K562 (cell line): ENCODE measurements around the gene FMC1. TPM values are rescaled to one million over a fixed set of nuclear protein-coding genes. Genes with fewer than 3 reads are reported as not detected.

Experiments
- GABPA ChIP-seq: fragments of 200-800 bp; sonication (Bioruptor generic); conservative IDR thresholded peaks from 2 replicates; pipeline ENCODE4 v1.6.1; 2016; ENCODE audit warnings: low read depth, missing genetic modification characterization, missing compliant biosample characterization
- HNRNPLL ChIP-seq: fragments of 200-400 bp; formaldehyde crosslinking; IDR thresholded peaks from 2 replicates; pipeline ENCODE4 v1.6.1; 2017; ENCODE audit warnings: low read length, low read depth, mild to moderate bottlenecking; ENCODE audit not compliant: poor library complexity, severe bottlenecking
- LARP7 ChIP-seq: fragments of 450-650 bp; IDR thresholded peaks from 2 replicates; pipeline ENCODE4 v1.6.1; 2016
- MCM7 ChIP-seq, 2 experiments: fragments of 450-650 bp; IDR thresholded peaks; 2 replicates each; pipeline ENCODE4 v1.6.1; 2016 to 2018
- NR2C2 ChIP-seq, 2 experiments: fragments of 200-800 bp in 1 of 2; sonication (Bioruptor generic) in 1 of 2; sonication (generic) in 1 of 2; formaldehyde crosslinking in 1 of 2; IDR thresholded peaks; 2 replicates each; pipeline versions ENCODE4 v1.6.1 to v1.8.0; 2016 to 2022; ENCODE audit warnings: mild to moderate bottlenecking in 1 of 2, missing compliant biosample characterization in 1 of 2, missing genetic modification characterization in 1 of 2, missing genetic modification reagents in 1 of 2
- NR4A1 ChIP-seq, 2 experiments: fragments of 250-450 bp in 1 of 2; fragments of 450-650 bp in 1 of 2; sonication (Bioruptor Pico) in 1 of 2; IDR thresholded peaks; 2 replicates each; pipeline versions ENCODE4 v1.4.0 to v1.6.1; 2016 to 2020; ENCODE audit warnings: mild to moderate bottlenecking in 2 of 2, missing compliant biosample characterization in 1 of 2, missing genetic modification characterization in 1 of 2, moderate library complexity in 1 of 2
- PTRF ChIP-seq: fragments of 450-650 bp; IDR thresholded peaks from 2 replicates; pipeline ENCODE4 v1.6.1; 2016; ENCODE audit warnings: mild to moderate bottlenecking, missing genetic modification characterization, missing compliant biosample characterization
- RAD21 ChIP-seq, 2 experiments: fragments of 250-450 bp in 1 of 2; fragments of 450-650 bp in 1 of 2; sonication (Bioruptor Pico) in 1 of 2; formaldehyde crosslinking in 1 of 2; IDR thresholded peaks in 1 of 2; conservative IDR thresholded peaks in 1 of 2; 2 replicates each; pipeline versions ENCODE4 v1.4.0 to v1.8.0; 2020 to 2022; ENCODE audit warnings: mild to moderate bottlenecking in 2 of 2, moderate library complexity in 1 of 2
- SIRT6 ChIP-seq: IDR thresholded peaks from one replicate; pipeline ENCODE4 v1.6.1; 2012; ENCODE audit warnings: low read depth, mild to moderate bottlenecking, control low read depth, inconsistent platforms, low read length, moderate library complexity
- SMARCC2 ChIP-seq: fragments of 450-650 bp; IDR thresholded peaks from 2 replicates; pipeline ENCODE4 v1.6.1; 2017; ENCODE audit warnings: antibody characterized with exemption, moderate library complexity, mild to moderate bottlenecking, low read depth
- TBP ChIP-seq: optimal IDR thresholded peaks from 2 replicates; pipeline ENCODE3; 2011; ENCODE audit warnings: low read depth, low read length, improper control_type of control experiment
- TCF3 ChIP-seq: sonication (generic); formaldehyde crosslinking; IDR thresholded peaks from 2 replicates; pipeline ENCODE4 v1.4.0; 2020; ENCODE audit warnings: mild to moderate bottlenecking, missing genetic modification reagents
- XRCC5 ChIP-seq: fragments of 200-400 bp; formaldehyde crosslinking; IDR thresholded peaks from 2 replicates; pipeline ENCODE4 v1.6.1; 2017; ENCODE audit warnings: low read depth, mild to moderate bottlenecking, low read length
- ZBED1 ChIP-seq: IDR thresholded peaks from 2 replicates; pipeline ENCODE4 v1.6.1; 2014
- ZNF140 ChIP-seq: fragments of 250-450 bp; sonication (Bioruptor Pico); IDR thresholded peaks from 2 replicates; pipeline ENCODE4 v1.8.0; 2021; ENCODE audit warnings: moderate library complexity, mild to moderate bottlenecking, inconsistent platforms
- ZNF212 ChIP-seq: fragments of 450-650 bp; formaldehyde crosslinking; IDR thresholded peaks from 2 replicates; pipeline ENCODE4 v1.4.0; 2020; ENCODE audit warnings: mild to moderate bottlenecking
- polyA plus RNA-seq, 8 experiments: library from polyadenylated mRNA; depleted of rRNA in 4 of 8; stranded (reverse) in 5 of 8; unstranded in 3 of 8; fragments of >200 nt; fragmentation: Nextera tagmentation in 2 of 8; fragmentation: Illumina TruSeq in 1 of 8; extraction: Ambion mirVana in 2 of 8; extraction: Trizol in 1 of 8; gene quantifications; 2 replicates each; pipeline versions ENCODE4 v1.2.1 to v1.2.3, GENCODE V29; 2011 to 2014; ENCODE audit warnings: inconsistent platforms in 1 of 8, missing spikeins in 1 of 8
- total RNA-seq, 7 experiments: library from RNA; depleted of rRNA in 6 of 7; stranded (reverse); fragments of >200 nt in 6 of 7; fragmentation: Illumina TruSeq in 2 of 7; extraction: Trizol in 2 of 7; gene quantifications; 2 replicates each; pipeline versions ENCODE4 v1.2.1 to v1.2.3, GENCODE V29; 2011 to 2021; ENCODE audit warnings: low replicate concordance in 1 of 7
- TF ChIP-seq, protein P1 (sequence below): fragments of 250-450 bp; sonication (Bioruptor Pico); IDR thresholded peaks from 2 replicates; pipeline ENCODE4 v1.4.0; 2020; ENCODE audit warnings: mild to moderate bottlenecking, moderate library complexity
- TF ChIP-seq, protein P2 (sequence below): fragments of 450-650 bp; IDR thresholded peaks from 2 replicates; pipeline ENCODE4 v1.7.1; 2018; ENCODE audit warnings: mild to moderate bottlenecking, low read depth; ENCODE audit not compliant: partially characterized antibody
- TF ChIP-seq, protein P3 (sequence below): sonication (generic); formaldehyde crosslinking; IDR thresholded peaks from 2 replicates; pipeline ENCODE4 v1.8.0; 2022; ENCODE audit warnings: mild to moderate bottlenecking, missing genetic modification reagents
- TF ChIP-seq, protein P4 (sequence below): sonication (generic); formaldehyde crosslinking; IDR thresholded peaks from 2 replicates; pipeline ENCODE4 v1.8.1; 2023; ENCODE audit warnings: mild to moderate bottlenecking, missing genetic modification reagents

The FMC1 gene
- total and polyA plus RNA-seq, 9 of the 15 experiments (the other 6 are each of a cell fraction or from before 2014, with no cell fraction given), result 14.0 to 116 (median 29.0) TPM

DNA sequence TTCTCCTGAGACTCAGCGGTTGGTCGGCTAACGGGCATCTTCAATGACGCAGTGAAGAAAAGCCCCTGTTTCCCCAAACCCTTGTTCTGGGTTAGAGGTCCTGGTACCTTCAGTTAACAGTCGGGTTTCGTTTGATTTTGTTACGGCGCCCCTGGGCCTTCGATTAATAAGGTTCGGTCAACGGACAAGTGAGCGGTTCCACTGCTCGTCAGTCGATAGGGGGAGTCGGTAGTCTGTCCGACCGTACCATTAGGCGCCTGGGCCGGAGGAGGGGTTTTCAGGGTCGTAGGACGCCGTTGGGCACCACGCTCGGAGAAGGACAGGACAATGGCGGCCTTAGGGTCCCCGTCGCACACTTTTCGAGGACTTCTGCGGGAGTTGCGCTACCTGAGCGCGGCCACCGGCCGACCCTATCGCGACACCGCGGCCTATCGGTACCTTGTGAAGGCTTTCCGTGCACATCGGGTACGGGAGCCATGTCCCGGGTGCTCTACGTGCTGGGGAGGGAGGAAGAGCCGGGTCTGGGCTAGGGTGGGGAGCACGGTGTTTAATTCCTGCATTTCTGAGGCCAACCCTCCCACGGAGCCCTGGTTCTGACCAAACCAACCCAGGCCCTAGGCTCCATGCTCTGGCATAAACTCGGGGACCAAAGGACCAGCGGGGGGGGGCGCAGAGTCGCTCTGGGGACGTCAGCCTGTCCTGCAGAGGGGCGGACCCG, at the start of gene FMC1 (continued):
- TF ChIP-seq, protein P1, sequence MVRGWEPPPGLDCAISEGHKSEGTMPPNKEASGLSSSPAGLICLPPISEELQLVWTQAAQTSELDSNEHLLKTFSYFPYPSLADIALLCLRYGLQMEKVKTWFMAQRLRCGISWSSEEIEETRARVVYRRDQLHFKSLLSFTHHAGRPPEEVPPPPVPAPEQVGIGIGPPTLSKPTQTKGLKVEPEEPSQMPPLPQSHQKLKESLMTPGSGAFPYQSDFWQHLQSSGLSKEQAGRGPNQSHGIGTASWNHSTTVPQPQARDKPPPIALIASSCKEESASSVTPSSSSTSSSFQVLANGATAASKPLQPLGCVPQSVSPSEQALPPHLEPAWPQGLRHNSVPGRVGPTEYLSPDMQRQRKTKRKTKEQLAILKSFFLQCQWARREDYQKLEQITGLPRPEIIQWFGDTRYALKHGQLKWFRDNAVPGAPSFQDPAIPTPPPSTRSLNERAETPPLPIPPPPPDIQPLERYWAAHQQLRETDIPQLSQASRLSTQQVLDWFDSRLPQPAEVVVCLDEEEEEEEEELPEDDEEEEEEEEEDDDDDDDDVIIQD (CRISPR knock-in tag), result 0 out of 2 replicates have a peak, but pooled peaks have one; percentile 41
- TF ChIP-seq, protein P2, sequence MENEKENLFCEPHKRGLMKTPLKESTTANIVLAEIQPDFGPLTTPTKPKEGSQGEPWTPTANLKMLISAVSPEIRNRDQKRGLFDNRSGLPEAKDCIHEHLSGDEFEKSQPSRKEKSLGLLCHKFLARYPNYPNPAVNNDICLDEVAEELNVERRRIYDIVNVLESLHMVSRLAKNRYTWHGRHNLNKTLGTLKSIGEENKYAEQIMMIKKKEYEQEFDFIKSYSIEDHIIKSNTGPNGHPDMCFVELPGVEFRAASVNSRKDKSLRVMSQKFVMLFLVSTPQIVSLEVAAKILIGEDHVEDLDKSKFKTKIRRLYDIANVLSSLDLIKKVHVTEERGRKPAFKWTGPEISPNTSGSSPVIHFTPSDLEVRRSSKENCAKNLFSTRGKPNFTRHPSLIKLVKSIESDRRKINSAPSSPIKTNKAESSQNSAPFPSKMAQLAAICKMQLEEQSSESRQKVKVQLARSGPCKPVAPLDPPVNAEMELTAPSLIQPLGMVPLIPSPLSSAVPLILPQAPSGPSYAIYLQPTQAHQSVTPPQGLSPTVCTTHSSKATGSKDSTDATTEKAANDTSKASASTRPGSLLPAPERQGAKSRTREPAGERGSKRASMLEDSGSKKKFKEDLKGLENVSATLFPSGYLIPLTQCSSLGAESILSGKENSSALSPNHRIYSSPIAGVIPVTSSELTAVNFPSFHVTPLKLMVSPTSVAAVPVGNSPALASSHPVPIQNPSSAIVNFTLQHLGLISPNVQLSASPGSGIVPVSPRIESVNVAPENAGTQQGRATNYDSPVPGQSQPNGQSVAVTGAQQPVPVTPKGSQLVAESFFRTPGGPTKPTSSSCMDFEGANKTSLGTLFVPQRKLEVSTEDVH, result peak; percentile 50
- no peak for TF ChIP-seq ZNF140
- peak; percentile 11; the same call in 1 of the 2 replicates for TF ChIP-seq ZNF212 (CRISPR knock-in tag)
- TF ChIP-seq NR4A1 (CRISPR knock-in tag; IDR thresholded peaks at IDR 0.05), result no peak
- TF ChIP-seq NR4A1 (tag; IDR thresholded peaks at IDR 0.05), result no peak; the same call in 1 of the 2 replicates
- TF ChIP-seq LARP7, result no peak; the same call in 1 of the 2 replicates
- TF ChIP-seq NR2C2 (CRISPR knock-in tag; IDR thresholded peaks at IDR 0.05), result peak; percentile 1; the same call in 1 of the 2 replicates
- no peak for TF ChIP-seq NR2C2 (tag; IDR thresholded peaks at IDR 0.05)
- TF ChIP-seq HNRNPLL, result peak; percentile 93
- peak; percentile 100 for TF ChIP-seq ZBED1
- TF ChIP-seq PTRF (tag), result no peak
- 0 out of 2 replicates have a peak, but pooled peaks have one; percentile 6 for TF ChIP-seq TCF3 (CRISPR knock-in tag)
- TF ChIP-seq GABPA (tag), result no peak
- no peak for TF ChIP-seq MCM7 (IDR thresholded peaks at IDR 0.05)
- peak; percentile 29 to 31 for TF ChIP-seq RAD21 (CRISPR knock-in tag; conservative IDR thresholded peaks at IDR 0.05 in 1 of 2, IDR thresholded peaks at IDR 0.05 in 1 of 2)
- peak; percentile 92 for TF ChIP-seq TBP
- TF ChIP-seq, protein P3, sequence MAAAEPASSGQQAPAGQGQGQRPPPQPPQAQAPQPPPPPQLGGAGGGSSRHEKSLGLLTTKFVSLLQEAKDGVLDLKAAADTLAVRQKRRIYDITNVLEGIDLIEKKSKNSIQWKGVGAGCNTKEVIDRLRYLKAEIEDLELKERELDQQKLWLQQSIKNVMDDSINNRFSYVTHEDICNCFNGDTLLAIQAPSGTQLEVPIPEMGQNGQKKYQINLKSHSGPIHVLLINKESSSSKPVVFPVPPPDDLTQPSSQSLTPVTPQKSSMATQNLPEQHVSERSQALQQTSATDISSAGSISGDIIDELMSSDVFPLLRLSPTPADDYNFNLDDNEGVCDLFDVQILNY (CRISPR knock-in tag), result peak; percentile 22; the same call in 1 of the 2 replicates
- TF ChIP-seq, protein P4, sequence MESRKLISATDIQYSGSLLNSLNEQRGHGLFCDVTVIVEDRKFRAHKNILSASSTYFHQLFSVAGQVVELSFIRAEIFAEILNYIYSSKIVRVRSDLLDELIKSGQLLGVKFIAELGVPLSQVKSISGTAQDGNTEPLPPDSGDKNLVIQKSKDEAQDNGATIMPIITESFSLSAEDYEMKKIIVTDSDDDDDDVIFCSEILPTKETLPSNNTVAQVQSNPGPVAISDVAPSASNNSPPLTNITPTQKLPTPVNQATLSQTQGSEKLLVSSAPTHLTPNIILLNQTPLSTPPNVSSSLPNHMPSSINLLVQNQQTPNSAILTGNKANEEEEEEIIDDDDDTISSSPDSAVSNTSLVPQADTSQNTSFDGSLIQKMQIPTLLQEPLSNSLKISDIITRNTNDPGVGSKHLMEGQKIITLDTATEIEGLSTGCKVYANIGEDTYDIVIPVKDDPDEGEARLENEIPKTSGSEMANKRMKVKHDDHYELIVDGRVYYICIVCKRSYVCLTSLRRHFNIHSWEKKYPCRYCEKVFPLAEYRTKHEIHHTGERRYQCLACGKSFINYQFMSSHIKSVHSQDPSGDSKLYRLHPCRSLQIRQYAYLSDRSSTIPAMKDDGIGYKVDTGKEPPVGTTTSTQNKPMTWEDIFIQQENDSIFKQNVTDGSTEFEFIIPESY (CRISPR knock-in tag), result peak; percentile 79
- no peak; the same call in 1 of the 2 replicates for TF ChIP-seq SMARCC2
- no peak for TF ChIP-seq SIRT6
- TF ChIP-seq XRCC5, result no peak
